SJSA1 (cell line): Measurements from ENCODE around the gene STX18. TPM values are rescaled to one million over a fixed set of nuclear protein-coding genes. Genes with fewer than 3 reads are reported as not detected.

Experiments used
- DNase-seq, 2 experiments: peaks; one replicate each; pipeline ENCODE4 v3.0.0-alpha.2; 2015 to 2020; ENCODE audit warnings: low spot score in 2 of 2, low read depth in 1 of 2
- H3K27ac ChIP-seq: fragments of 250-450 bp; sonication (Bioruptor Pico); 2 replicates; pipeline ENCODE4 v1.5.1; 2020; ENCODE audit warnings: mild to moderate bottlenecking, moderate library complexity
- H3K27me3 ChIP-seq: fragments of 250-450 bp; sonication (Bioruptor Pico); replicated peaks from 2 replicates; pipeline ENCODE4 v1.5.1; 2020; ENCODE audit warnings: mild to moderate bottlenecking, moderate library complexity
- H3K36me3 ChIP-seq: fragments of 250-450 bp; sonication (Bioruptor Pico); 2 replicates; pipeline ENCODE4 v1.5.1; 2020; ENCODE audit warnings: mild to moderate bottlenecking
- H3K4me1 ChIP-seq: fragments of 250-450 bp; sonication (Bioruptor Pico); replicated peaks from 2 replicates; pipeline ENCODE4 v1.6.1; 2021; ENCODE audit warnings: mild to moderate bottlenecking
- H3K4me3 ChIP-seq: fragments of 250-450 bp; sonication (Bioruptor Pico); 2 replicates; pipeline ENCODE4 v1.5.1; 2020; ENCODE audit warnings: mild to moderate bottlenecking
- H3K9me3 ChIP-seq: fragments of 250-450 bp; sonication (Bioruptor Pico); replicated peaks from 2 replicates; pipeline ENCODE4 v1.5.1; 2020; ENCODE audit warnings: mild to moderate bottlenecking
- total RNA-seq: library from RNA; depleted of rRNA; stranded (reverse); fragments of >200 nt; shearing (Covaris generic); gene quantifications from 2 replicates; pipeline ENCODE4 v1.2.3, GENCODE V29; 2014

STX18 gene
- total RNA-seq, 1 experiment from 2014 or later: 42.5 TPM

DNA sequence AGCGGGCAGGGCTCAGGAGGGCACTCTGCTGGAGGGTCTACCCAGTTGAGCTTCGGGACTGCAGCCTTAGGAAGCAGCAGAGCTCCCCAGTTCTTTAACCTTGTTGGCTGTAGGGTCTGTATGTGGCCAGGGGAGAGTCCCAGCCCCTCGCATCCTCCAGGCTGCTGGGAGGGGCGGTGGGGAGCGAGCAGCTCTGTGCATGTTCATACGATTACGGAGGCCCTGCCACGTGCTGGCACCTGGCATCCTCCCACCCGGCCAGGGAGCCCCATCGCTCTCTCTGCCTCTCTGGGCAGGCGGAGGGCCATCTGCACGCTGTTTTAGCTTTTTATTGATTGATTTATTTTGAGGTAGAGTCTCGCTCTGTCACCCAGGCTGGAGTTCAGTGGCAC lies 133.7 kb downstream of the STX18 start:
- Histone ChIP-seq H3K36me3 (no peaks in the 10 kb centered on the region), H3K4me3 (no peak overlapping the region), H3K4me1 (no peaks in the 10 kb centered on the region), H3K27me3 (peaks cover 27% of the 10 kb centered on the region), H3K9me3 (no peaks in the 10 kb centered on the region), H3K27ac (no peak overlapping the region)
- no peak for DNase-seq

DNA sequence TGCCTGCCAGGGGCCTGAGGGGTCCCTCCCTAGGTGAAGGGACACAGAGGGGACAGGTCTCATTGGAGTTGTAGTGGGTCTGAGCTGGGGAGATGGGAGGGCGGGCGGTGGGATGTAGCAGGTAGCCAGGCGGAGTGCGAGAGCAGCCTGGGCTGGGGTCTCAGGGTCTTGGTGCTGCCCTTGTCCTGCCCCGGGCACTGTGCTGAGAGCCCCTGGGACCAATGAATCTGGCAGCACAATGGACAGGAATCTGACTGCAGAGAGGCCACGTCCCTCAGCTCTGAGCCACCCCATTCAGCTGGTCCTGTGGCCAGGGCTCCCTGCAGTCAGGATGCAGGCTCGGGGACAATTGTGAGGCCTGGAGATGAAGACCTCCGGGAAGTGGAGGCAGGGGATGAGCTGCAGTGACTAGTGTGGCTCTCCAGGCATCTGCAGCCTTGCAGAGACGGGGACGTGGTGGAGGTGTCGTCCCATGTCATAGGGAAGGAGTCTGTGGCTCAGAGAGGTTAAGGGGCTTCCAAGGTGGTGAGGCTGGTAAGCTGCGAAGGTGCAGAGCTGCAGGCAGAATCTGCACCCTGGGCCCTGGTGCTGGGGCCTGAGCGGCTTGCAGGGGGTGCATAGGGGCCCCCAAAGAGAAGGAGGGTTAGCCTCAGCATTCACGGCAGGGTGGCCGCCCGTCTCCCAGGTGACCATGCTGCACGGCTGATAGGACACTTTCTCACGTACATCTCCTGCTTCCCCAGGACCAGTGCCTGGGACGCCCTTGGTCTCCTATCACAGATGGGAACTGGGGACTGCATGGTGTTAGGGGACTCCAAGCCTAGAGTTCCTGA lies 134.3 kb downstream of the STX18 start:
- Histone ChIP-seq H3K36me3 (no peaks in the 10 kb centered on the region), H3K27me3 (peaks cover 30% of the 10 kb centered on the region), H3K27ac (no peak overlapping the region), H3K9me3 (no peaks in the 10 kb centered on the region), H3K4me1 (no peaks in the 10 kb centered on the region), H3K4me3 (no peak overlapping the region)
- no peak for DNase-seq

DNA sequence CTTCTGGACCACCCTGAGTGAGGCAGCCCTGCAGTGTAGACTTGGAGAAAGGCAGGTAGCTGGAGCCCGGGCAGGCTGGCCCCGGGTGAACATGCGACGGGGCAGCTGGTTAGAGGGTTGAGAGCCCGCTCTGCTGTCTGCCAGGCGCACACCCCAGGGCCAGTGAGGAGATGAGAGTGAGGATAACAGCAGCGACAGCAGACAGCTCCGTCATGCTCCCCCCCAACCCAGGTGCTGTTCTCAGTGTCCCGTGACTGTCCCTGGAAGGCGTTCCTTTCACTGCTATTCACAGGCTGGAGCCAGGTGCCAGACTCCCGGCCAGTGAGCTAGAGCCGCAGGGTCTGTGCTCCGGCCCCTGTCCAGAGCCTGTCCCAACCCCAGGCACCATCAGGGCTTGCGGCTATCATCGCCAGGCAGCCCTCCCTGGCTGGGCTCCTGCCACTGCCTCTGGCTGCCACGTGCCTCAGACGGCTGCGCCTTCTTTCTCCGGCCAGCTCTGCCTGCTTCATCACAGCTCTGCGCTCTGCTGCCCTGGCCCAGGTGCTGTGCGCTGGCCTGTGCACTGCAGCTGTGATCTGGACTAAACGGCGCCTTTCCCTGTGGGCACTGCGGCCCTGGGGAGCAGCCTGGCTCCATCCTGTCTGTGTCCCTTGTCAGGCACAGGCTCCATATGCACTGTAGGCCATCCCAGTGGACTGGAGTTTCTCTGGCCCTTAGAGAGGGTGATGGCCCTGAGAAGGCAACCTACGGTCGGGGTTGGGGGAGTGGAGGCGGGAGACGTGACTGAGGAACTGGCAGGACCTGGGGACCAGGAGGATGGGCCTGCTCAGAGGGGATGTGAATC lies 135.2 kb downstream of the STX18 start:
- no peak for DNase-seq
- no peaks in the 10 kb centered on the region for H3K4me1 ChIP-seq
- peaks cover 30% of the 10 kb centered on the region for H3K27me3 ChIP-seq
- no peaks in the 10 kb centered on the region for H3K36me3 ChIP-seq
- no peak overlapping the region for H3K4me3 ChIP-seq
- H3K27ac ChIP-seq: no peak overlapping the region
- no peaks in the 10 kb centered on the region for H3K9me3 ChIP-seq

GRCh38 chr4:4405358-4405962 lies 136.4 kb downstream of the STX18 start:
- H3K27ac ChIP-seq: no peak overlapping the region
- DNase-seq: no peak
- peaks cover 39% of the 10 kb centered on the region for H3K27me3 ChIP-seq
- no peaks in the 10 kb centered on the region for H3K9me3 ChIP-seq
- H3K36me3 ChIP-seq: no peaks in the 10 kb centered on the region
- H3K4me3 ChIP-seq: no peak overlapping the region
- H3K4me1 ChIP-seq: no peaks in the 10 kb centered on the region

DNA sequence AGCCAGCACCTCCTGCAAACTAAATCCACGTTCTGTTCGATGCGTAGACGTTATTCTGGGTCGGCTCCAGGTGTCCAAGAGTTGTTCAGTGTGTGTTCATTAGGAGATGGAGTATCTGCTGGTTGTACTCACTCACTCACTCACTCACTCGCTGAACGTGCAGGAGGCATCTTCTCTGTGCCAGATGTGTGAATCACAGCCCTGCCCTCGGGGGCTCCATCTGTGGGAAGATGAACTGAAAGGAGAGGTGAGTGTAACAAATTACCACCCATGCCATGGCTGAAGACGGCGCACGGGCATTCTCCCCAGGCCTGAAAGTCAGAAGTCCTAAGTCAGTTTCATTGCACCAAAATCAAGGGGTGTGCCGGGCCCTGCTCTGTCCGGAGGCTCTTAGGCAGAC lies 138.9 kb downstream of the STX18 start:
- H3K4me1 ChIP-seq: no peaks in the 10 kb centered on the region
- H3K27ac ChIP-seq: no peak overlapping the region

GRCh38 chr4:4401036-4401435 lies 140.8 kb downstream of the STX18 start:
- Histone ChIP-seq H3K9me3 (peaks cover 6% of the 10 kb centered on the region), H3K36me3 (no peaks in the 10 kb centered on the region), H3K27ac (no peak overlapping the region), H3K4me1 (no peaks in the 10 kb centered on the region; the same call in 1 of the 2 replicates), H3K27me3 (peaks cover 46% of the 10 kb centered on the region), H3K4me3 (no peak overlapping the region)
- DNase-seq: no peak

More for the DNA sequence above, 138.9 kb downstream of the STX18 start:
- no peak for DNase-seq
- H3K9me3 ChIP-seq: peaks cover 6% of the 10 kb centered on the region
- H3K36me3 ChIP-seq: no peaks in the 10 kb centered on the region
- peaks cover 49% of the 10 kb centered on the region for H3K27me3 ChIP-seq
- no peak overlapping the region for H3K4me3 ChIP-seq

- Histone ChIP-seq H3K4me1 (peaks cover 8% of the 10 kb centered on the region), H3K9me3 (peaks cover 6% of the 10 kb centered on the region), H3K27ac (no peak overlapping the region), H3K36me3 (no peaks in the 10 kb centered on the region), H3K27me3 (peaks cover 63% of the 10 kb centered on the region), H3K4me3 (no peak overlapping the region)
- DNase-seq: no peak
These were observed 143.4 kb downstream of the STX18 start for GRCh38 chr4:4398430-4398829.

GRCh38 chr4:4397441-4397819 lies 144.4 kb downstream of the STX18 start:
- H3K27ac ChIP-seq: no peak overlapping the region
- H3K27me3 ChIP-seq: peaks cover 57% of the 10 kb centered on the region
- no peak for DNase-seq
- H3K4me1 ChIP-seq: peaks cover 8% of the 10 kb centered on the region
- no peaks in the 10 kb centered on the region for H3K36me3 ChIP-seq
- no peak overlapping the region for H3K4me3 ChIP-seq
- peaks cover 6% of the 10 kb centered on the region for H3K9me3 ChIP-seq

DNA sequence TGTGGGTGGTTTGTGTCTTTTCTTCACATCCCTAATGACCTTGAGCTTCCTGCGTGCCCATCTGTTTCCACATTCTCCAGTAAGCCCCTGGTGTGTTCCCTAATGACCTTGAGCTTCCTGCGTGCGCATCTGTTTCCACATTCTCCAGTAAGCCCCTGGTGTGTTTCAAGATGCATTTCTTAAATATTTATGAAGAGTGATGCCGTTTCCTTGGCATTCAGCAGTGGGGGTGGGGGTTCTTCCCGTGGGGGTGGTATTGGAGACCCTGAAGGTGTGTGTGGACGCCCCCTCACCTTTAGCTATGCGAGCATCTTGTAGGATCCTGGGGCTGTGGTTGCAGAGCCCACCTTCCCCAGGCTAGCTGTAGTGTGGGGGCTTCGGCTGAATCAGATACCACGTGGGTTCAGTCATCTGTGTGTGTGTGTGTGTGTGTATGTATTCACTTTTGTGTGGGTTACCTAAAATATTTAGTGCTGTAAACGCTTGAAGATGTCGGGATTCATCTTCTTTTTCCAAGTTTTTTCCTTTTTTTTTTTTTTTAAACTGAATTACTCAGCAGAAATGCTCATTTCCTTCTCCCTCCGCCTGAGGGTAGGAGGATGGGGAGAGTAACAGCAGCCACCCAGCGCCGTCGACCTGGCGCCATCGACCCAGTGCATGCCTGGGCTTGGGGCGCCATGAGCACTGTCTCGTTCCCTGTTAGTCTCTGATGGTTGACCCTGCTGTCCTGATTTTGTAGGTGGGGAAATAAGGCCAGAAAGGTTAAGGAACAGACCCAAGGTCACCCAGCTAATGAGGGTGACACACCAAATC lies 145.0 kb downstream of the STX18 start:
- no peak overlapping the region for H3K27ac ChIP-seq
- DNase-seq: no peak
- no peak overlapping the region for H3K4me3 ChIP-seq
- peaks cover 57% of the 10 kb centered on the region for H3K27me3 ChIP-seq
- peaks cover 8% of the 10 kb centered on the region for H3K4me1 ChIP-seq
- peaks cover 6% of the 10 kb centered on the region for H3K9me3 ChIP-seq
- no peaks in the 10 kb centered on the region for H3K36me3 ChIP-seq

GRCh38 chr4:4395849-4396627 lies 145.8 kb downstream of the STX18 start:
- no peak for DNase-seq
- Histone ChIP-seq H3K27ac (no peak overlapping the region), H3K4me3 (no peak overlapping the region), H3K36me3 (no peaks in the 10 kb centered on the region), H3K4me1 (peaks cover 8% of the 10 kb centered on the region), H3K9me3 (peaks cover 6% of the 10 kb centered on the region), H3K27me3 (peaks cover 55% of the 10 kb centered on the region)

- peaks cover 56% of the 10 kb centered on the region for H3K27me3 ChIP-seq
These were observed 146.5 kb downstream of the STX18 start for GRCh38 chr4:4395371-4395770.

DNA sequence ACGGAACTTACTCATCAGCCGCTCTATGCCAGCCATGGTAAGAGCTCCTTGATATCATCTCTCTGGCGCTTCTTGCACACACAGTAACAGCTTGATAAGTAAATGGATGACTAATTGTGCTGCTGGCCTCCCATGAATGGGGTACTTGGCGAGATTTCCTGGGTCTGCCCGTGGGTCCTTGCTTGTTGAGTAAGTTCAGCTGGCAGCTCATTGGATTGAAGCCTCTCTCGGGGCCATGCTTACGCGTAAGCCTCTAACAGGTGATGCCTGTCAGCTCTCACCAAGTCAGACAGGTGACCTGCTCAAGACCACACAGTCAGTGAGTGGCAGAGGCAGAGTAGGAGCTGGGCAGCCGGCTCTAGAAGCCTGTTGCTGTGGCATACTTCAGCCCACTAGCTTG lies 147.2 kb downstream of the STX18 start:
- Histone ChIP-seq H3K9me3 (no peaks in the 10 kb centered on the region), H3K4me1 (peaks cover 8% of the 10 kb centered on the region), H3K4me3 (no peak overlapping the region), H3K36me3 (no peaks in the 10 kb centered on the region), H3K27ac (no peak overlapping the region), H3K27me3 (peaks cover 58% of the 10 kb centered on the region)
- no peak for DNase-seq

More at GRCh38 chr4:4395371-4395770, 146.5 kb downstream of the STX18 start:
- Histone ChIP-seq H3K27ac (no peak overlapping the region), H3K36me3 (no peaks in the 10 kb centered on the region), H3K4me1 (peaks cover 8% of the 10 kb centered on the region), H3K4me3 (no peak overlapping the region), H3K9me3 (peaks cover 6% of the 10 kb centered on the region)
- DNase-seq: no peak
